ENCODE results near the gene RELL1.

- TF ChIP-seq, protein P1, sequence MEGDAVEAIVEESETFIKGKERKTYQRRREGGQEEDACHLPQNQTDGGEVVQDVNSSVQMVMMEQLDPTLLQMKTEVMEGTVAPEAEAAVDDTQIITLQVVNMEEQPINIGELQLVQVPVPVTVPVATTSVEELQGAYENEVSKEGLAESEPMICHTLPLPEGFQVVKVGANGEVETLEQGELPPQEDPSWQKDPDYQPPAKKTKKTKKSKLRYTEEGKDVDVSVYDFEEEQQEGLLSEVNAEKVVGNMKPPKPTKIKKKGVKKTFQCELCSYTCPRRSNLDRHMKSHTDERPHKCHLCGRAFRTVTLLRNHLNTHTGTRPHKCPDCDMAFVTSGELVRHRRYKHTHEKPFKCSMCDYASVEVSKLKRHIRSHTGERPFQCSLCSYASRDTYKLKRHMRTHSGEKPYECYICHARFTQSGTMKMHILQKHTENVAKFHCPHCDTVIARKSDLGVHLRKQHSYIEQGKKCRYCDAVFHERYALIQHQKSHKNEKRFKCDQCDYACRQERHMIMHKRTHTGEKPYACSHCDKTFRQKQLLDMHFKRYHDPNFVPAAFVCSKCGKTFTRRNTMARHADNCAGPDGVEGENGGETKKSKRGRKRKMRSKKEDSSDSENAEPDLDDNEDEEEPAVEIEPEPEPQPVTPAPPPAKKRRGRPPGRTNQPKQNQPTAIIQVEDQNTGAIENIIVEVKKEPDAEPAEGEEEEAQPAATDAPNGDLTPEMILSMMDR (IDR thresholded peaks at IDR 0.05): no peak
- TF ChIP-seq EZH2 (IDR thresholded peaks at IDR 0.05; ENCODE audit: borderline replicate concordance, insufficient read depth, low read depth, low read length, poor library complexity, severe bottlenecking): no peak
Measured at GRCh38 chr4:37639551-37640285, 46.5 kb downstream of the RELL1 start.

Data from B cell (primary cell).